Natural killer cell (primary cell): ENCODE data around the gene TEAD3. TPM values are rescaled to one million over a fixed set of nuclear protein-coding genes. Genes with fewer than 3 reads are reported as not detected.

Experiments
- ATAC-seq, 3 donors: fragments of 150-1000 bp in 2 of 3; fragments of 200-7000 bp in 1 of 3; cut with Tn5 transposase; 1 replicate in 1 of 3; 2 replicates in 2 of 3; pipeline ENCODE4 v1.10.0; 2021; ENCODE audit warnings: mild to moderate bottlenecking in 2 of 3, moderate library complexity in 2 of 3
- DNase-seq, 2 donors: peaks; one replicate each; pipeline versions ENCODE4 v3.0.0 to v3.0.0-alpha.2; 2013 to 2021; ENCODE audit warnings: mixed read lengths in 1 of 2
- H3K27ac ChIP-seq: one replicate; pipeline ENCODE4 v1.5.1; 2013; ENCODE audit warnings: mild to moderate bottlenecking, low read length
- H3K27me3 ChIP-seq: one replicate; pipeline ENCODE4 v1.6.1; 2013; ENCODE audit warnings: low read length; ENCODE audit not compliant: control insufficient read depth, insufficient read depth
- H3K36me3 ChIP-seq: one replicate; pipeline ENCODE4 v1.6.1; 2013; ENCODE audit warnings: low read length; ENCODE audit not compliant: control insufficient read depth, insufficient read depth
- H3K4me1 ChIP-seq: one replicate; pipeline ENCODE4 v1.6.1; 2013; ENCODE audit warnings: low read length; ENCODE audit not compliant: control insufficient read depth, insufficient read depth
- H3K4me3 ChIP-seq: one replicate; pipeline ENCODE4 v1.5.1; 2013; ENCODE audit warnings: low read length
- H3K9me3 ChIP-seq: one replicate; pipeline ENCODE4 v1.6.1; 2013; ENCODE audit warnings: low read length; ENCODE audit not compliant: control insufficient read depth, insufficient read depth
- H3K27ac Mint-ChIP-seq, 2 donors: one replicate each; pipeline ENCODE4 v1.8.0; 2022; ENCODE audit warnings: mild to moderate bottlenecking in 2 of 2, mixed read lengths in 2 of 2, moderate library complexity in 1 of 2
- H3K27me3 Mint-ChIP-seq, 2 donors: one replicate each; pipeline ENCODE4 v1.8.0; 2022; ENCODE audit warnings: low read depth in 2 of 2, mixed read lengths in 2 of 2
- H3K36me3 Mint-ChIP-seq: one replicate; pipeline ENCODE4 v1.8.0; 2022; ENCODE audit warnings: mixed read lengths
- H3K4me1 Mint-ChIP-seq, 2 donors: one replicate each; pipeline ENCODE4 v1.8.0; 2022; ENCODE audit warnings: mixed read lengths in 2 of 2
- H3K4me3 Mint-ChIP-seq: one replicate; pipeline ENCODE4 v1.8.0; 2022; ENCODE audit warnings: mild to moderate bottlenecking, moderate library complexity, mixed read lengths
- H3K9me3 Mint-ChIP-seq, 2 donors: one replicate each; pipeline ENCODE4 v1.8.0; 2022; ENCODE audit warnings: mixed read lengths in 2 of 2
- WGBS: methylation state at CpG from one replicate; pipeline ENCODE4 v1.1.7; 2013; ENCODE audit warnings: missing lambda C conversion rate; ENCODE audit not compliant: insufficient coverage; 5-methylcytosine and 5-hydroxymethylcytosine counted together
- intact Hi-C: fragments of 100-400 bp; cut with micrococcal nuclease; formaldehyde crosslinking; loops from one replicate; pipeline ENCODE4 v1.14.2; 2022
- total RNA-seq, 4 donors: library from RNA; stranded (reverse); fragments of 120-200 nt in 1 of 4; gene quantifications; one replicate each; pipeline versions ENCODE4 v1.2.3 to v1.2.4, GENCODE V29; 2013 to 2022
- TF ChIP-seq, protein P1 (sequence below): fragments of 200-600 bp; IDR thresholded peaks from one replicate; pipeline ENCODE4 v1.8.0; 2022; ENCODE audit warnings: antibody characterized with exemption

TEAD3 gene
- total RNA-seq, result under 1 TPM in 1 of 3 donors, not detected in 2; 0.39 TPM
- total RNA-seq (2013), result 0.07 TPM

DNA sequence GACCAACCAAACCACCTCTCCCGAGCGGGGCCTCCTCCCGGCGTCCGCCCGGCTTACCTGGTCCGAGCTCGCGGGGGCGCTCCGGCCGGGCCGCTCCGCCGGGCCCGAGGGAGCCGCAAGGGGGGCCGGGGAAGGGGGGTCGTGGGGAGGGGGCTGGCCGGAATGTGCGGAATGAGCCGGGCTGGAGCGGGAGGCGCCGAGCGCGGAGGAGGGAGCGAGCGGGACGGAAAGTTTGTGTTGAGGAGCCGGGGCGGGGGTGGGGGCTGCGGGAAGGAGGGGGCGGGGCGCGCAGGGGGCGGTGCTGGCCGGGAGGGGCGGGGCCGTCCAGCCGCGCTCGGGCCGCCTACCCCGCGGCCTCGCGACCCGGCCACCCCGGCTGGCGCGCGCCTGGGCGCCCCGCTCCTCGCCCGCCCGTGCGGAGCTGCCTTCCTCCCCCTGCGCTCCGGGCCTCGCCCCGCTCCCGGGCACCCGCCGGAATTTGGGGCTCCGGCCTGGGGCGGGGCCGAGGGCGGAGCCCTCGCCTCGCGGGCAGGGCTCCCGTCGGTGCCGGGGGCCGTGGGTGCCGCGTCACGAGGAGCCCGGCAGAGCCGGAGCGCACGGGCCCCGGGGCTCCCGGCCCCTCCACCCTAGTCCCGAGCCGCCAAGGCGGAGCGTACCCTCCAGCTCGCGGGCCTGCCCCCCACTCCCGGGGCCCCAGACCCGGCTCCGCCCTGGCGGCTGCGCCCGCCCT lies at the start of gene TEAD3:
TEAD3 (minus strand) TSS at position 239 of the 730 bp plus-strand sequence.
- H3K27ac Mint-ChIP-seq, result peak within 1 kb of the TSS in 1 of 2 donors; percentile 65
- Histone ChIP-seq H3K9me3 (no peaks in the 10 kb centered on the region), H3K36me3 (no peaks in the 10 kb centered on the region), H3K4me3 (peak within 1 kb of the TSS; percentile 48), H3K4me1 (peaks cover 26% of the 10 kb centered on the region), H3K27me3 (peaks cover 16% of the 10 kb centered on the region), H3K27ac (no peak within 1 kb of the TSS)
- intact Hi-C loops, result no loop called here
- no peaks in the 10 kb centered on the region for H3K36me3 Mint-ChIP-seq
- peaks cover 15 to 29% of the 10 kb centered on the region in 2 donors for H3K4me1 Mint-ChIP-seq
- H3K9me3 Mint-ChIP-seq, result no peaks in the 10 kb centered on the region
- under 1% methylated on average over 85 of the region's 98 CpGs for WGBS
- TF ChIP-seq, protein P1, sequence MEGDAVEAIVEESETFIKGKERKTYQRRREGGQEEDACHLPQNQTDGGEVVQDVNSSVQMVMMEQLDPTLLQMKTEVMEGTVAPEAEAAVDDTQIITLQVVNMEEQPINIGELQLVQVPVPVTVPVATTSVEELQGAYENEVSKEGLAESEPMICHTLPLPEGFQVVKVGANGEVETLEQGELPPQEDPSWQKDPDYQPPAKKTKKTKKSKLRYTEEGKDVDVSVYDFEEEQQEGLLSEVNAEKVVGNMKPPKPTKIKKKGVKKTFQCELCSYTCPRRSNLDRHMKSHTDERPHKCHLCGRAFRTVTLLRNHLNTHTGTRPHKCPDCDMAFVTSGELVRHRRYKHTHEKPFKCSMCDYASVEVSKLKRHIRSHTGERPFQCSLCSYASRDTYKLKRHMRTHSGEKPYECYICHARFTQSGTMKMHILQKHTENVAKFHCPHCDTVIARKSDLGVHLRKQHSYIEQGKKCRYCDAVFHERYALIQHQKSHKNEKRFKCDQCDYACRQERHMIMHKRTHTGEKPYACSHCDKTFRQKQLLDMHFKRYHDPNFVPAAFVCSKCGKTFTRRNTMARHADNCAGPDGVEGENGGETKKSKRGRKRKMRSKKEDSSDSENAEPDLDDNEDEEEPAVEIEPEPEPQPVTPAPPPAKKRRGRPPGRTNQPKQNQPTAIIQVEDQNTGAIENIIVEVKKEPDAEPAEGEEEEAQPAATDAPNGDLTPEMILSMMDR, result no peak
- peak within 1 kb of the TSS; percentile 83 for H3K4me3 Mint-ChIP-seq
- ATAC-seq, result peak; percentile 65 to 74 (median 69)
- peak; percentile 47 to 71 for DNase-seq
- H3K27me3 Mint-ChIP-seq, result peaks cover 24% of the 10 kb centered on the region in 2 donors

DNA sequence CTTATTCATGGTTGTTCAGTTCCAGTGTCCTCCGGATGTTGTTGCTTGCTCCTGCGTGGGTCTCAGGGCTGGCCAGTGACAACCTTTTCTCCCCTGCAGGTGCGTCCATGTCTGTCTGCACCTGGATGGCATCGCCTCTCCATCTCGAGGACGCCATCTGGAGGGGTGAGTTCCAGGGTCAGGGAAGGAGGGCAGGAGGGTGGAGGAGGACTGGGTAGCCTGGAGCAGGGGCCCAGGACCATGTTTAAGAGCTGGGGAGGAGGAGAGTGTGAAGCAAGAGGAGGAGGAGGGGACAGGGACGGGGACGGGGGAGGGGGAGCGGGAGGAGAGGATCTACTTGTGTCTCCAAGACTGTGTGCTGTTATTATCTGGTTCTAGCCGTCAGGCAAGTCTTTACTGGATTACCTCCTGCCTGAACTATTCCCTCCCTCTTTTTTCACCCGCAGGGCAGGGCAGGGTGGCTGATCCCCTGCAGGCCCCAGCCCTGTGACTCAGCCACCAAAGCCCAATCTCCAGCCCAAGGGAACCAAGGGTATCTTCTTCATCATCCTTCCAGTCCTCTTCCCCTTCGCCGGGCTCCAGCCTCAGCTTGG lies 48.0 kb upstream of the TEAD3 start:
- Histone ChIP-seq H3K27ac (no peak overlapping the region), H3K9me3 (no peaks in the 10 kb centered on the region), H3K4me3 (no peak overlapping the region), H3K27me3 (no peaks in the 10 kb centered on the region), H3K36me3 (no peaks in the 10 kb centered on the region), H3K4me1 (no peaks in the 10 kb centered on the region)
- ATAC-seq, result no peak
- Mint-ChIP-seq H3K36me3 (no peaks in the 10 kb centered on the region), H3K27me3 (peaks cover 0 to 3% of the 10 kb centered on the region in 2 donors), H3K4me1 (no peaks in the 10 kb centered on the region), H3K27ac (no peak overlapping the region), H3K4me3 (no peak overlapping the region), H3K9me3 (peaks cover 0 to 1% of the 10 kb centered on the region in 2 donors)
- TF ChIP-seq, protein P1, result no peak
- intact Hi-C loops, result no loop called here
- no peak for DNase-seq
- 93% methylated on average over 13 of the region's 13 CpGs for WGBS

DNA sequence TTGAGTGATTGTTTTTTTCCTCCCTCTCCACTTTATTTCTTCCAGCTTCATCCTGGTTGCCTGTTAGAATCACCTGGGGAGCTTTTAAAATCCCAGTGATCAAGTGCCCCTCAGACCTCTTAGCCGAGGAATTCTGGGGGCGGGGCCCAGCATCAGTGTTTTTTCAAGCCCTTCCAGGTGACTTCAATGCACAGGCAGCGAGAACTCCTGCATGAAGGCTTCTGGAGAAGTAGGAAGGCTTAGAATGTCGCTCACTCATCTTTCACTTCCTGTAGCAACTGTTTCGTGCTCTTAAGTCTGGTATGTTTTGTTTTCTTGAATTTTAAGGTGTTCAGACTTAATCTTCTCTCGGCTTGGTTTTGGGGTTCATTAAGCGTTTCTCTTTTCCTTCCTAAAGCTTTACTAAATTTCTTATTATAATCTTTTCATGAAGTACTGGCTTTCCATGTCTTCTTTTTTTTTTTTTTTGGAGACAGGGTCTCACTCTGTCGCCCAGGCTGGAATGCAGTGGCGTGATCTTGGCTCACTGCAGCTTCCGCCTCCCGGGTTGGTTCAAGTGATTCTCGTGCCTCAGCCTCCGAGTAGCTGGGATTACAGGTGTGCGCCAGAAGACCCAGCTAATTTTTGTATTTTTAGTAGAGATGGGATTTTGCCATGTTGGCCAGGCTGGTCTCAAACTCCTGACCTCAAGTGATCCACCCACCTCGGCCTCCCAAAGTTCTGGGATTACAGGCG lies 46.7 kb upstream of the TEAD3 start:
- no peak for ATAC-seq
- TF ChIP-seq, protein P1, result no peak
- intact Hi-C loops, result no loop called here
- no peaks in the 10 kb centered on the region for H3K4me1 ChIP-seq
- Mint-ChIP-seq H3K9me3 (no peaks in the 10 kb centered on the region), H3K27ac (no peak overlapping the region), H3K36me3 (no peaks in the 10 kb centered on the region), H3K4me1 (no peaks in the 10 kb centered on the region), H3K4me3 (no peak overlapping the region), H3K27me3 (peaks cover 0 to 3% of the 10 kb centered on the region in 2 donors)
- no peaks in the 10 kb centered on the region for H3K27me3 ChIP-seq
- H3K9me3 ChIP-seq, result no peaks in the 10 kb centered on the region
- 92% methylated on average over 14 of the region's 16 CpGs for WGBS
- no peak overlapping the region for H3K4me3 ChIP-seq
- no peak for DNase-seq
- no peak overlapping the region for H3K27ac ChIP-seq
- no peaks in the 10 kb centered on the region for H3K36me3 ChIP-seq
